DMS79 (cell line): ENCODE data around the gene RALGDS.

ENCODE experiments used
- DNase-seq: peaks from one replicate; lab custom pipeline; 2025; lab: John Stamatoyannopoulos, UW

RALGDS gene

DNA sequence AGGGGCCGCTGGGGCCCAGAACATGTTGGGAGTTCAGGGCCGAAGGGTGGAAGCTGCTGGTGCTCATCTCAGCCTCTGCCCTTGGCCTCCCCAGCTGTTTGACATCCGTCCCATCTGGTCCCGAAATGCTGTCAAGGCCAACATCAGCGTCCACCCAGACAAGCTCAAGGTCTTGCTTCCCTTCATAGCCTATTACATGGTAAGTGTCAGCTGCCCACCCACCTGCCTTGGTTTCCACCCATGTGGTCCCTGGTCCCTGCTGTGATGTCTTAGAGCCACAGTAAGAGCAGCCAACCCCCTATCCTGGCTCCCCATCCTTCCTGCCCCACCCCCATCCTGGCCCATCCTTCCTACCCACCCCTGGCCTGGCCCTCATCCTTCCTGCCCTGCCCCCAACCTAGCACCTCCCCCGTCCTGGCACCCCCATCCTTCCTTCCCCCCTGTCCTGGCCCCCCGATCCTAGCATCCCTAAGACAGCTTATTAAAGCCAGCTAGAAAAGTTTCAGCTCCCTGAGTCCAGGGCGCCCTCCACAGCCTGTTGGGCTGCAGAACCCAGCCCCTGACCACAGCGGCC is 69.0 kb downstream of the RALGDS start:
- DNase-seq = no peak

DNA sequence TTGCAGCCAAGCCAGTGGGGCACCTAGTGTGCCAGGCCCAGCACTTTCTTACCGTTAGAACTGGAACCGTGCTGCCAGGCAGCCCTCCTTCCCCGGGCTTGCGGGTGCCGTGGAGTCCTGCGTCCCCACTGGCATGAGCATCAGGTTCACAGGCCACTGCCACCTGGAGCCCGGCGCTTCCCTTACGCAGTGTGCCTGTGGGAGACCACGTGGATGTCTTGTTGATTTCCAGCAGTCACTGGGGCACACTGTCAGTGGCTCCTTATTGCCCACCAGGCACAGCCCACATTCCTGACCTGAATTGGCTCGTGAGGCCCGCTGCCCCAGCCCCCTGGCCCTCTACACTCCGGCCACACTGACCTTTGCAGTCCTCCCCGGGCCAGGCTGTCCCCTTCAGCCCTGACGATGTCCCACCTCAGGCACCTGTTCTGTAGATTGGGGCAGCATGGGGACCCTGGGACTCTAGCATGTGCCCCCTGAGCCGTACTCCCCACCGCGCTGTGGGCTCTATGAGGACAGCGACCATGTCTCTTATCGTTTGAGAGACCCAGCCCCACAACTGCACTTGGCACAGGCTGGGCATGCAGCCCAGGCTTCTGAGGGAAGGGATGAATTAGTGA is 69.6 kb downstream of the RALGDS start:
- no peak for DNase-seq

DNA sequence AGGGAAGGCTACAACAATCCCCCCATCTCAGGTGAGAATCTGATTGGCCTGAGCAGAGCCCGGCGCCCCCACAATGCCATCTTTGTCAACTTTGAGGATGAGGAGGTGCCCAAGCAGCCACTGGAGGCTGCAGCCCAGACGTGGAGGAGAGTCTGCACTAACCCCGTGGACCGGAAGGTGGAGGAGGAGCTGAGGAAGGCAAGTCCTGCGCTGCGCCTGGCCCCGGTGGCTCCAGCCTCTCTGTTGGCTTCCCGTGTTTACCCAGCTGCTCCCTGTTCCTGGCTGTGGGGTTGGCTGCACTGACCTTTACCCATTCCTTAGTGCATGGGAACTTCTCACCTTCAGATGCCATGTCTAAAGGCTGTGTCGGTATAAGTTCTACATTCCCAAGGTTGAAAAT is 70.3 kb downstream of the RALGDS start:
- DNase-seq = no peak

DNA sequence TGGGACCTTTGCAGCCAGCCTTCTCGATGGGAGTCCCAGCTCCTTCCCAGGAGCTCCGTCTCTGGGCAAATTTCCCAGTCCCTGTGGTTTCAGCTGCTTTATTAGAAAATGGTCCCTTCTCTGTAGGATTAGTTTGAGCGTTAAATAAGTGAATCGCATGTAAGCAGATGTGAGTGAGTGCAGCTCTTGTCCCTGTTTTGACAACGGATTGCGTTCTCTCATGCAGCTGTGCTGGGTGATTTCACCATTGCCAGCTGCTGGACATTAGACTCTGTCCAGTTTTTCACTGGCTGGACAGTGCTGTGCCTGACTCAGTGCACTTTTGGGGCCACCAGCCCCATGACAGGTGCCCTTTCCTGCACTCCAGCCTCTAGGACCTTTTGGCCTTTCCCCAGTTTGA is 70.9 kb downstream of the RALGDS start:
- peak; percentile 88 for DNase-seq

DNA sequence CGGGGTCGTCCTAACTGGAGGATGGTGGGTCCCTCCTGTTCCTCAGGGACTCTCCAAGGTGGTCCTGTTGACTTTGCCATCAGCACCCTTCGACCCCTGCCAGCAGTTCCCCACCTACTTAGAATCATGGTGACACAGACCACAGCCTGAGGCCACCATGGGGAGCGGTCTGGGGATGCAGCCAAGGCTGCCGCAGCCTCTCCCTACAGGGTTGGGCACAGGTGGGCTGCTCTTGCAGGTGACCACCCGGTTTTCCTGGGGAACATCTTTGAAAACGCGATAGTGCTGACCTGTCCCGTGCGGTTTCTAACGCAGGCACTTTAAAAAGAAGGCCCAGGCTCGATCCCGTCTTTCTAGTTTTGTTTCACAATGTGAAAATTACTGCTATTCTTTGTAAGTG is 72.0 kb downstream of the RALGDS start:
- no peak for DNase-seq

DNA sequence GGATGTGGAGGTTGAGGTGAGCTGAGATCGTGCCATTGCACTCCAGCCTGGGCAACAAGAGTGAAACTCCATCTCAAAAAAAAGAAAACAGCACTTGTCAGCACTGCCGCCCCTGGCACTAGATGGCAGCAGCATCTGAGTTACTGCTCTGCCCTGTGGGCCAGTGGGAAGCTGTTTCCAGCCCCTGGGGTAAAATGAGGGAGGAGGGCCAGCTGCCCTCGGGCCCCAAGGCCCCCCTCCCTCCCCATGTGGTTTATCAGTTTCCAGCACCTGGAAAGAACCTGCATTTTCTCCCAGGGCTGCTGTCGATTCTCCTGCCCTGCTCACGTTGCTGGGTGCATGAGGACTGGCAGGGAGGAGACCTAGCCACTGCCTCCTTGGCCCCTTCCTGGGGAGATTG is 72.4 kb downstream of the RALGDS start:
- no peak for DNase-seq
